Endodermal cell (in vitro differentiated cells): Measurements from ENCODE around the gene SF3B3. TPM values are rescaled to one million over a fixed set of nuclear protein-coding genes. Genes with fewer than 3 reads are reported as not detected.
A peak's percentile ranks its signal among the peaks of the same experiment; 100 is the strongest.
"Not testable (repeated sequence)": the region's sequence is repeated elsewhere in the genome, so short reads cannot be mapped to it uniquely, and the experiment has no call there.

Experiments used
- DNase-seq: peaks from one replicate; pipeline ENCODE4 v3.0.0-alpha.2; 2017
- H3K27ac ChIP-seq: 2 replicates; pipeline ENCODE4 v1.5.1; 2013; ENCODE audit warnings: mild to moderate bottlenecking, low read depth, low read length, moderate library complexity
- H3K27me3 ChIP-seq: 2 replicates; pipeline ENCODE4 v1.6.1; 2013; ENCODE audit warnings: mild to moderate bottlenecking, low read length, moderate library complexity; ENCODE audit not compliant: insufficient read depth, control insufficient read depth, poor library complexity, severe bottlenecking
- H3K36me3 ChIP-seq: 2 replicates; pipeline ENCODE4 v1.7.0; 2013; ENCODE audit warnings: mild to moderate bottlenecking, low read length, moderate library complexity; ENCODE audit not compliant: control insufficient read depth, insufficient read depth
- H3K4me1 ChIP-seq: one replicate; pipeline ENCODE4 v1.7.0; 2013; ENCODE audit warnings: low read length; ENCODE audit not compliant: control insufficient read depth, insufficient read depth
- H3K4me3 ChIP-seq: 2 replicates; pipeline ENCODE4 v1.5.1; 2013; ENCODE audit warnings: mild to moderate bottlenecking, low read length, moderate library complexity
- H3K9ac ChIP-seq: 2 replicates; pipeline ENCODE4 v1.6.1; 2013; ENCODE audit warnings: mild to moderate bottlenecking, low read length, moderate library complexity; ENCODE audit not compliant: poor library complexity, severe bottlenecking; ENCODE audit errors: extremely low read depth
- H3K9me3 ChIP-seq: 2 replicates; pipeline ENCODE4 v1.6.1; 2013; ENCODE audit warnings: mild to moderate bottlenecking, low read length, moderate library complexity; ENCODE audit not compliant: control insufficient read depth
- H3K27ac Mint-ChIP-seq: 2 replicates; pipeline ENCODE4 v1.8.0; 2020; ENCODE audit warnings: mixed read lengths
- H3K27me3 Mint-ChIP-seq: 2 replicates; pipeline ENCODE4 v1.8.0; 2021; ENCODE audit warnings: mild to moderate bottlenecking, mixed read lengths; ENCODE audit not compliant: insufficient read depth
- H3K36me3 Mint-ChIP-seq: 2 replicates; pipeline ENCODE4 v1.8.0; 2020; ENCODE audit warnings: low read depth, mixed read lengths
- H3K4me1 Mint-ChIP-seq: 2 replicates; pipeline ENCODE4 v1.8.0; 2020; ENCODE audit warnings: mixed read lengths
- H3K4me3 Mint-ChIP-seq: 2 replicates; pipeline ENCODE4 v1.8.0; 2020; ENCODE audit warnings: mild to moderate bottlenecking, moderate library complexity, mixed read lengths
- H3K9me3 Mint-ChIP-seq: 2 replicates; pipeline ENCODE4 v1.8.0; 2020; ENCODE audit warnings: mild to moderate bottlenecking, mixed read lengths
- WGBS, 2 experiments: methylation state at CpG; one replicate each; pipeline versions ENCODE4 v1.1.5 to v1.1.7; 2013; ENCODE audit warnings: missing lambda C conversion rate in 2 of 2, mixed read lengths in 1 of 2; ENCODE audit not compliant: insufficient coverage in 1 of 2, insufficient read length in 1 of 2; 5-methylcytosine and 5-hydroxymethylcytosine counted together
- total RNA-seq, 2 donors: library from RNA; stranded (reverse); fragmentation: NEBNext Ultra II Directional in 1 of 2; extraction: Animal tissue kit (Norgen Biotek cat#: 25700) in 1 of 2; gene quantifications; 2 replicates in 1 of 2; 3 replicates in 1 of 2; pipeline ENCODE4 v1.2.1, GENCODE V29; 2021
- TF ChIP-seq, protein P1 (sequence below): fragments of 200-600 bp; sonication (generic); conservative IDR thresholded peaks from 2 replicates; pipeline ENCODE4 v1.5.0; 2021; ENCODE audit warnings: antibody characterized with exemption, mild to moderate bottlenecking

Gene SF3B3
- total RNA-seq, 2 donors from 2014 or later, result 479 to 484 TPM

DNA sequence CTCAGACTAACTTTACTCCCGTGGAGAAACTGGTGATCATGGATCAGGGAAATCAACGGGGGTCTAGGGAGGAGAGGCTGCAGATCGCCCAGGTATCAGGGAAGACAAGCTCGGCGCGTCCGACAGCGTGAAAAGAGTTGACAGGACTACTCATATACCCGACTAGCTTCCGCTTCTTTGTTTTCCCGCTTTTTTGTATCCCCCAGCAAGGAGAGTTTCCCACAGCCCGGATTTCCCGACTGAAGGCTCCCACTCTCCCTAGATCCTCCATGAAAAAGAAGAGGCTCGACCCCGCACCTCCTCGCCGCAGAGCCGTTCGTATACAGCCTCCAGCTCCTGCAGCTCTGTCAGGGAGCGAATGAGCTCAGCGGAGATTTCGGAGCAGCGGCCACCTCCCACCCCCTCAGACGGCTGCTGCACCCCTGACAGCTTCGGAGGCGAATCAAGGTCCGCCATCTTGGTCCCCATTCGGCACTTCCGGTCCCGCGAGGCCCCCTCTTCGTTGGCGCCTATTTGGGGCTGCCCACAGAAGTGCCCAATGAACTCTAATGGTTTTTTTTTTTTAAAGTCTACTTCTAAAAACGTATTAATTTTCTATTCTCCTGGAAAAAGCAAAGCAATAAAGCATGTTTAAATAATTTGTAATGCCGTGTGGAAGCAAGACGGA lies 407 bp upstream of the SF3B3 start, which contains the start of gene COG4:
Gene COG4 (minus strand): TSS at position 479 of the 667 bp plus-strand sequence. CDS start 11 bp downstream, at position 468.
- peak within 1 kb of the TSS; percentile 96 for H3K27ac Mint-ChIP-seq
- 0 to 1% methylated on average over 19 to 35 of the region's 36 CpGs for WGBS, 2 experiments
- DNase-seq, result peak; percentile 94
- TF ChIP-seq, protein P1, sequence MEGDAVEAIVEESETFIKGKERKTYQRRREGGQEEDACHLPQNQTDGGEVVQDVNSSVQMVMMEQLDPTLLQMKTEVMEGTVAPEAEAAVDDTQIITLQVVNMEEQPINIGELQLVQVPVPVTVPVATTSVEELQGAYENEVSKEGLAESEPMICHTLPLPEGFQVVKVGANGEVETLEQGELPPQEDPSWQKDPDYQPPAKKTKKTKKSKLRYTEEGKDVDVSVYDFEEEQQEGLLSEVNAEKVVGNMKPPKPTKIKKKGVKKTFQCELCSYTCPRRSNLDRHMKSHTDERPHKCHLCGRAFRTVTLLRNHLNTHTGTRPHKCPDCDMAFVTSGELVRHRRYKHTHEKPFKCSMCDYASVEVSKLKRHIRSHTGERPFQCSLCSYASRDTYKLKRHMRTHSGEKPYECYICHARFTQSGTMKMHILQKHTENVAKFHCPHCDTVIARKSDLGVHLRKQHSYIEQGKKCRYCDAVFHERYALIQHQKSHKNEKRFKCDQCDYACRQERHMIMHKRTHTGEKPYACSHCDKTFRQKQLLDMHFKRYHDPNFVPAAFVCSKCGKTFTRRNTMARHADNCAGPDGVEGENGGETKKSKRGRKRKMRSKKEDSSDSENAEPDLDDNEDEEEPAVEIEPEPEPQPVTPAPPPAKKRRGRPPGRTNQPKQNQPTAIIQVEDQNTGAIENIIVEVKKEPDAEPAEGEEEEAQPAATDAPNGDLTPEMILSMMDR, result no peak
- Histone ChIP-seq H3K27me3 (no peaks in the 10 kb centered on the region), H3K9me3 (no peaks in the 10 kb centered on the region), H3K9ac (peak within 1 kb of the TSS; percentile 96), H3K36me3 (peaks cover 27% of the 10 kb centered on the region), H3K4me1 (no peaks in the 10 kb centered on the region), H3K27ac (peak within 1 kb of the TSS; percentile 95), H3K4me3 (peak within 1 kb of the TSS; percentile 100)
- no peaks in the 10 kb centered on the region for H3K27me3 Mint-ChIP-seq
- H3K4me3 Mint-ChIP-seq, result peak within 1 kb of the TSS; percentile 92
- H3K4me1 Mint-ChIP-seq, result peaks cover 27% of the 10 kb centered on the region
- peaks cover 25% of the 10 kb centered on the region for H3K36me3 Mint-ChIP-seq
- no peaks in the 10 kb centered on the region for H3K9me3 Mint-ChIP-seq

DNA sequence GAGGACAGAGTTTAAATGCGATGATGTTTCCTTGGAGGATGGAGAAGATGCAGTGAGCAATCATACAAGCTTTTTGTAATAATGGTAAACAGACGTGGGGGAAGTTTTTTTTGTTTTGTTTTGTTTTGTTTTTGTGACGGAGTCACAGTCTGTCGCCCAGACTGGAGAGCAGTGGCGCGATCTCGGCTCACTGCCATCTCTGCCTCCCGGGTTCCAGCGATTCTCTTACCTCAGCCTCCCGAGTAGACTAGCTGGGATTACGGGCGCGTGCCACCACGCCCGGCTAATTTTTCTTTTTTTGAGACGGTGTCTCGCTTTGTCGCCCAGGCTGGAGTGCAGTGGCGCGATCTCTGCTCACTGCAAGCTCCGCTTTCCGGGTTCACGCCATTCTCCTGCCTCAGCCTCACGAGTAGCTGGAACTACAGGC lies 796 bp downstream of the SF3B3 start:
- not testable (repeated sequence) for H3K9me3 Mint-ChIP-seq, H3K27me3 ChIP-seq, H3K9me3 ChIP-seq, DNase-seq, H3K4me1 ChIP-seq, H3K27me3 Mint-ChIP-seq
- peak overlapping the region; percentile 92 for H3K4me3 Mint-ChIP-seq
- peak overlapping the region; percentile 95 for H3K27ac ChIP-seq
- H3K36me3 ChIP-seq, result peaks cover 39% of the 10 kb centered on the region
- H3K4me1 Mint-ChIP-seq, result peaks cover 27% of the 10 kb centered on the region
- peak overlapping the region; percentile 100 for H3K4me3 ChIP-seq
- WGBS, 2 experiments, result 1% methylated on average over 22 to 24 of the region's 24 CpGs
- H3K9ac ChIP-seq, result peak overlapping the region; percentile 96
- peak overlapping the region; percentile 96 for H3K27ac Mint-ChIP-seq
- H3K36me3 Mint-ChIP-seq, result peaks cover 36% of the 10 kb centered on the region

DNA sequence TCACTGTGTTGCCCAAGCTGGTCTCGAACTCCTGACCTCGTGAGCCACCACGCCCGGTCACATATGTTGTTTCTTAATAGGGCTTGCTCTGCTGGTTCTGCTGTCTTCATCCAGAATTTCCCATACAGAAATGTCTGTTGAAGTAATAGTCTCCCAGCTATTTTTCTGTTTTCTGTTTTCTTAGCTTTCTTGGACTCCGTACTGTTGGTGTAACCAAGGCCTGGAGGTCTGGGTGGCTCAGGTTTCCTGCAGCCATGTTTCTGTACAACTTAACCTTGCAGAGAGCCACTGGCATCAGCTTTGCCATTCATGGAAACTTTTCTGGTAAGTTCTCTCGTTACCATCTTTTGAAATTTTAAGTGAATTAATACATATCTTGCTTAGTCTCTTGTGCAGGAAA lies 2.8 kb downstream of the SF3B3 start:
- H3K36me3 ChIP-seq, result peaks cover 57% of the 10 kb centered on the region
- H3K36me3 Mint-ChIP-seq, result peaks cover 48% of the 10 kb centered on the region
- no peaks in the 10 kb centered on the region for H3K27me3 ChIP-seq
- H3K9me3 ChIP-seq, result no peaks in the 10 kb centered on the region
- no peak overlapping the region for H3K27ac ChIP-seq
- H3K4me3 Mint-ChIP-seq, result peak overlapping the region; percentile 92
- no peaks in the 10 kb centered on the region for H3K9me3 Mint-ChIP-seq
- no peaks in the 10 kb centered on the region for H3K27me3 Mint-ChIP-seq
- H3K9ac ChIP-seq, result no peak overlapping the region
- H3K27ac Mint-ChIP-seq, result peak overlapping the region; percentile 81
- peaks cover 27% of the 10 kb centered on the region for H3K4me1 Mint-ChIP-seq
- TF ChIP-seq, protein P1, result no peak
- H3K4me3 ChIP-seq, result peak overlapping the region; percentile 100
- WGBS, 2 experiments, result 79 to 89% methylated on average over 6 of the region's 6 CpGs
- no peak for DNase-seq
- no peaks in the 10 kb centered on the region for H3K4me1 ChIP-seq
